ENCODE results near the gene FUT2.

DNA sequence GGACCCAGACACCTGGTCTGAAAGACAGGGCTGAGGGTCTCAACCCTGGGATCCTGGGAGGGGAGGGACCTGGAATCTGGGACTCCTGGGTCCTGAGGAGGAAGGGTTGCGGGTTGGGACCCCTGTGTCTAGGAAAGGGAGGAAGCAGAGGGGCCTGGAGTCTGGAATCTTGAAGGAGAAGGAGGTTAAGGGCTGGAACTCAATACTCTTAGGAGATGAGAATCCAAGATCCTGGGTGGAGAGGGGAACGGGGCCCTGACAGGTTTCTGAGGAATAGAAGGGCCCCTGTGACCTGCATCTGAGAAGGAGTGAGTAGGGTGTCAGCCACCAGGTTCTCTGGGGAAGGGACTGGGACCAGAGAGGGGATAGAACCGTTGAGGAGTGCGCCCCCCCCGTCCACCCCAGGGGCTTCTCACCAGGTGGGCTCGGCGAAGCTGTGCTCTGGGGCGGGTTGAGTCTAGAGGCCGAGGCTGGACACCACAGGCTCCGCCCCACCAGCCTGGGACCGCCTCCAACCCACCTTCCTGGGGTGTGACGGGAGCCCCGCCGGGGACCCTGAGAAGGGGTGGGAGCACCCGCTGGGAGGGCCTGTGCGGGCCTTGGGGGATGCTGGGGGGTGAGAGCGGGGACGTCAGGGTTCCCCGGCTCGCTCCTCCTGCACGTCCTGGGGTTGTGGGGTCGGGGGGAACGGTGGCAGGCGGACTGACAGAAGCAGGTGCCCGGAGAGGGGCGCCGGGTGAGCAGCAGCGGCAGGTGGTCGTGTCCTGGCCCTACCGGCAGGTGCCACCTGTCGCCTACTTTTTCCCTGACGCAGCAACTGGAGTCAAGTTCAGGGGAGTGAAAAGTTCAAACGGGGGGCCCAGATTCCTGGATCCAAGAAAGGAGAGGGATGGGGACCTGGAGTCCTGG lies 23.7 kb downstream of the FUT2 start, which contains the start of gene MAMSTR:
- TF ChIP-seq, protein P1, sequence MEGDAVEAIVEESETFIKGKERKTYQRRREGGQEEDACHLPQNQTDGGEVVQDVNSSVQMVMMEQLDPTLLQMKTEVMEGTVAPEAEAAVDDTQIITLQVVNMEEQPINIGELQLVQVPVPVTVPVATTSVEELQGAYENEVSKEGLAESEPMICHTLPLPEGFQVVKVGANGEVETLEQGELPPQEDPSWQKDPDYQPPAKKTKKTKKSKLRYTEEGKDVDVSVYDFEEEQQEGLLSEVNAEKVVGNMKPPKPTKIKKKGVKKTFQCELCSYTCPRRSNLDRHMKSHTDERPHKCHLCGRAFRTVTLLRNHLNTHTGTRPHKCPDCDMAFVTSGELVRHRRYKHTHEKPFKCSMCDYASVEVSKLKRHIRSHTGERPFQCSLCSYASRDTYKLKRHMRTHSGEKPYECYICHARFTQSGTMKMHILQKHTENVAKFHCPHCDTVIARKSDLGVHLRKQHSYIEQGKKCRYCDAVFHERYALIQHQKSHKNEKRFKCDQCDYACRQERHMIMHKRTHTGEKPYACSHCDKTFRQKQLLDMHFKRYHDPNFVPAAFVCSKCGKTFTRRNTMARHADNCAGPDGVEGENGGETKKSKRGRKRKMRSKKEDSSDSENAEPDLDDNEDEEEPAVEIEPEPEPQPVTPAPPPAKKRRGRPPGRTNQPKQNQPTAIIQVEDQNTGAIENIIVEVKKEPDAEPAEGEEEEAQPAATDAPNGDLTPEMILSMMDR (IDR thresholded peaks at IDR 0.05; ENCODE audit: borderline replicate concordance, extremely low read depth, low read length, poor library complexity, severe bottlenecking), result no peak
- no peak for TF ChIP-seq EZH2 (IDR thresholded peaks at IDR 0.05; ENCODE audit: borderline replicate concordance, low read depth, low read length, severe bottlenecking)
